ENCODE results near the gene UBL4B.

Gene UBL4B

GRCh38 chr1:110067479-110067892 lies 44.8 kb upstream of the UBL4B start:
- Histone ChIP-seq H3K36me3 (replicated peaks) (no peaks in the 10 kb centered on the region), H3K27ac (no peak overlapping the region), H3K27me3 (replicated peaks) (peaks cover 56% of the 10 kb centered on the region), H3K4me3 (ENCODE audit: low read depth, low read length) (no peak overlapping the region)
- TF ChIP-seq CTCF (IDR thresholded peaks at IDR 0.05; ENCODE audit: low read depth, low read length, missing control alignments): no peak
- in situ Hi-C loops (cut with HindIII; ENCODE audit: low pct_ligation_motif_present, low sequenced_read_pairs): no loop called here
- DNase-seq: no peak

DNA sequence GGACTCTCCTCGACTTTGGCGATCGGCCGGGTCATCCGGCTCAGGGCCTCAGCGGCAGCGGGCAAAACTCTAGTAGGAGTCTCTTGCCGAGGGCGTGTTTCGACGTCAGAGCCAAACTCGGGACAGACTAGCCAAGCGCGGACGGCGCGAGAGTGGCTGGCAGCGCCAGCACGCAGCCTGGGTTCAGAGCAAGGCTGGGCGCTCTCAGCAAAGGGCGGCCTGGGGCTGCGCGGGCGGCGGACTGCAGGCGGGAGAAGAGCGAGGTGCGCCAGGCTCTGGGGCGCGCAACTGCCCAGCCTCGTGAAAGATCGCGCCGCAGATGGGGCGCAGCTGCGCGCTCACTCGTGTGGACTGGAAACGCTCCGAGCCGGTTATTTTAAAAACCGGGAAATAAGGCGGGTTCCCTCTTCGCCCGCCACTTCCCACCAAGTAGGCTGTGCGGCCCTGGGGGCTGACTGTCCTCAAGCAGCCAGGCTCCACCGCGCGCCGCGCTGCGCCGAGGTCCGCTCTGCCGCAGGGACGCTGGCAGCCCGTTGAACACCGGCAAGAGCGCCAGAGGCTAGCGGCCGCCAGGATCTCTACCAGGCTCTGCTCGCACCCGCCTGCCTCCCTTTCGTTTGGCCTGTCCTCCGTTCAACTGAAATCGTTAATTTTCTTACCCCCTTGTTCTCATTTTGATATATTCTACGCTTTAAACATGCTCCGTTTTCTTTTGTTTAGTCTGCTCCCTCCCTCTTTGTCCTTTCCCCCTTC lies 44.2 kb upstream of the UBL4B start:
- H3K4me3 ChIP-seq (ENCODE audit: low read depth, low read length): no peak overlapping the region
- in situ Hi-C loops (cut with HindIII; ENCODE audit: low pct_ligation_motif_present, low sequenced_read_pairs): no loop called here

GRCh38 chr1:110068646-110069403 lies 43.4 kb upstream of the UBL4B start:
- no peak for DNase-seq
- no peak overlapping the region for H3K4me3 ChIP-seq (ENCODE audit: low read depth, low read length)
- no peak overlapping the region for H3K27ac ChIP-seq
- TF ChIP-seq CTCF (IDR thresholded peaks at IDR 0.05; ENCODE audit: low read depth, low read length, missing control alignments): no peak
- in situ Hi-C loops (cut with HindIII; ENCODE audit: low pct_ligation_motif_present, low sequenced_read_pairs): no loop called here
- peaks cover 60% of the 10 kb centered on the region for H3K27me3 ChIP-seq (replicated peaks)
- no peaks in the 10 kb centered on the region for H3K36me3 ChIP-seq (replicated peaks)

More for the DNA sequence above, 44.2 kb upstream of the UBL4B start:
- Histone ChIP-seq H3K27ac (no peak overlapping the region), H3K36me3 (replicated peaks) (no peaks in the 10 kb centered on the region), H3K27me3 (replicated peaks) (peaks cover 60% of the 10 kb centered on the region)
- no peak for TF ChIP-seq CTCF (IDR thresholded peaks at IDR 0.05; ENCODE audit: low read depth, low read length, missing control alignments)
- no peak for DNase-seq

GRCh38 chr1:110069404-110070281 lies 42.6 kb upstream of the UBL4B start:
- in situ Hi-C loops (cut with HindIII; ENCODE audit: low pct_ligation_motif_present, low sequenced_read_pairs): no loop called here
- H3K36me3 ChIP-seq (replicated peaks): no peaks in the 10 kb centered on the region
- TF ChIP-seq CTCF (IDR thresholded peaks at IDR 0.05; ENCODE audit: low read depth, low read length, missing control alignments): no peak
- DNase-seq: no peak
- no peak overlapping the region for H3K4me3 ChIP-seq (ENCODE audit: low read depth, low read length)
- peaks cover 60% of the 10 kb centered on the region for H3K27me3 ChIP-seq (replicated peaks)
- no peak overlapping the region for H3K27ac ChIP-seq

DNA sequence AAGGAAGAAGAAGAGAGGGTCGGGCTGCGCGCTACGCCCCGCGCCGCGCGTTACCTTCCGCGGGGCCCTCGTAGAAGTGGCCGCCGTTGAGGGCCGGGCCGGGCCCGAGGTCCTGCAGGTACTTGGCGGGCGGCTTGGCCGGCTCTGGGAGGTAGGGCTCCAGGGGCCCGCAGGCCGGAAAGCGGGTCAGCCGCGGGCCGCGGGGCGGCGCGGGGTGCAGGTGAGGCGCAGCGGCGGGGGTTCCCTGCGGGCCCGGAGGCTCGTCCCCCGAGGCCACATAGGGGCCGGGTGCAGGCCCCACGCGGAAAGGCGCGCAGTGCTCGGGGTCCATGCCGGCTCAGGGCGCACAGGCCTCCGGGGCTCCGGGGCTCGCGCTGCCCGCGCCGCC lies 42.0 kb upstream of the UBL4B start:
- H3K4me3 ChIP-seq (ENCODE audit: low read depth, low read length): no peak overlapping the region
- no peak for DNase-seq
- TF ChIP-seq CTCF (IDR thresholded peaks at IDR 0.05; ENCODE audit: low read depth, low read length, missing control alignments): no peak
- in situ Hi-C loops (cut with HindIII; ENCODE audit: low pct_ligation_motif_present, low sequenced_read_pairs): no loop called here
- peaks cover 60% of the 10 kb centered on the region for H3K27me3 ChIP-seq (replicated peaks)
- no peak overlapping the region for H3K27ac ChIP-seq
- H3K36me3 ChIP-seq (replicated peaks): no peaks in the 10 kb centered on the region
